HEK293 (cell line): ENCODE results near the gene PTPN3.

Experiments
- GFI1B ChIP-seq: fragments of 450-650 bp; formaldehyde crosslinking; IDR thresholded peaks from 2 replicates; pipeline ENCODE4 v1.5.1; 2016; ENCODE audit warnings: missing biosample characterization, missing genetic modification characterization
- KLF16 ChIP-seq: fragments of 450-650 bp; formaldehyde crosslinking; IDR thresholded peaks from 2 replicates; pipeline ENCODE4 v1.5.1; 2017; ENCODE audit warnings: missing biosample characterization, missing genetic modification characterization
- ZBTB1 ChIP-seq: fragments of 450-650 bp; formaldehyde crosslinking; IDR thresholded peaks from 2 replicates; pipeline ENCODE4 v1.5.1; 2016; ENCODE audit warnings: missing biosample characterization, missing genetic modification characterization
- ZBTB20 ChIP-seq: fragments of 450-650 bp; formaldehyde crosslinking; IDR thresholded peaks from 2 replicates; pipeline ENCODE4 v1.5.1; 2016; ENCODE audit warnings: missing biosample characterization, missing genetic modification characterization
- ZBTB26 ChIP-seq: fragments of 450-650 bp; formaldehyde crosslinking; optimal IDR thresholded peaks from 2 replicates; pipeline ENCODE3; 2016; ENCODE audit warnings: missing biosample characterization, mild to moderate bottlenecking, missing genetic modification characterization
- ZFP69B ChIP-seq: fragments of 450-650 bp; formaldehyde crosslinking; IDR thresholded peaks from 2 replicates; pipeline ENCODE4 v1.5.1; 2016; ENCODE audit warnings: missing biosample characterization, missing genetic modification characterization
- ZNF10 ChIP-seq: fragments of 450-650 bp; formaldehyde crosslinking; IDR thresholded peaks from 2 replicates; pipeline ENCODE4 v1.5.1; 2017; ENCODE audit warnings: missing biosample characterization, missing genetic modification characterization
- ZNF169 ChIP-seq: fragments of 450-650 bp; formaldehyde crosslinking; IDR thresholded peaks from 2 replicates; pipeline ENCODE4 v1.5.1; 2016; ENCODE audit warnings: missing biosample characterization, missing genetic modification characterization
- ZNF292 ChIP-seq: fragments of 450-650 bp; formaldehyde crosslinking; IDR thresholded peaks from 2 replicates; pipeline ENCODE4 v1.5.1; 2016; ENCODE audit warnings: low read depth, missing biosample characterization, missing genetic modification characterization, borderline replicate concordance
- ZNF513 ChIP-seq: fragments of 450-650 bp; IDR thresholded peaks from 2 replicates; pipeline ENCODE4 v1.5.1; 2018; ENCODE audit warnings: missing biosample characterization, missing genetic modification characterization
- ZNF558 ChIP-seq: fragments of 450-650 bp; formaldehyde crosslinking; IDR thresholded peaks from 2 replicates; pipeline ENCODE4 v1.5.1; 2016; ENCODE audit warnings: missing biosample characterization, missing genetic modification characterization
- ZNF629 ChIP-seq: fragments of 450-650 bp; formaldehyde crosslinking; IDR thresholded peaks from 2 replicates; pipeline ENCODE4 v1.5.1; 2017; ENCODE audit warnings: missing biosample characterization, missing genetic modification characterization

GRCh38 chr9:109426626-109427402 lies 71.3 kb downstream of the PTPN3 start:
- TF ChIP-seq ZBTB26 (tag by site-specific recombination) (no peak), ZBTB1 (tag by site-specific recombination) (no peak), ZBTB20 (tag by site-specific recombination) (no peak), KLF16 (no peak), ZNF169 (tag by site-specific recombination) (no peak), ZNF292 (tag by site-specific recombination) (no peak), ZNF513 (tag by site-specific recombination) (no peak), ZFP69B (tag by site-specific recombination) (no peak), ZNF629 (no peak), GFI1B (tag by site-specific recombination) (no peak), ZNF10 (tag by site-specific recombination) (no peak), ZNF558 (tag by site-specific recombination) (no peak)
